WI38 (cell line): ENCODE measurements around the gene ARF1.

Experiments used
- H3K4me3 ChIP-seq: 2 replicates; pipeline ENCODE4 v1.5.1; 2011; ENCODE audit warnings: low read depth, mild to moderate bottlenecking, control low read depth, low read length
- CTCF ChIP-seq: IDR thresholded peaks from 2 replicates; pipeline ENCODE4 v1.5.1; 2012; ENCODE audit warnings: low read depth, mild to moderate bottlenecking, control low read depth, low read length

The ARF1 gene

GRCh38 chr1:228058172-228058948 lies 24.1 kb upstream of the ARF1 start:
- TF ChIP-seq CTCF, result no peak

DNA sequence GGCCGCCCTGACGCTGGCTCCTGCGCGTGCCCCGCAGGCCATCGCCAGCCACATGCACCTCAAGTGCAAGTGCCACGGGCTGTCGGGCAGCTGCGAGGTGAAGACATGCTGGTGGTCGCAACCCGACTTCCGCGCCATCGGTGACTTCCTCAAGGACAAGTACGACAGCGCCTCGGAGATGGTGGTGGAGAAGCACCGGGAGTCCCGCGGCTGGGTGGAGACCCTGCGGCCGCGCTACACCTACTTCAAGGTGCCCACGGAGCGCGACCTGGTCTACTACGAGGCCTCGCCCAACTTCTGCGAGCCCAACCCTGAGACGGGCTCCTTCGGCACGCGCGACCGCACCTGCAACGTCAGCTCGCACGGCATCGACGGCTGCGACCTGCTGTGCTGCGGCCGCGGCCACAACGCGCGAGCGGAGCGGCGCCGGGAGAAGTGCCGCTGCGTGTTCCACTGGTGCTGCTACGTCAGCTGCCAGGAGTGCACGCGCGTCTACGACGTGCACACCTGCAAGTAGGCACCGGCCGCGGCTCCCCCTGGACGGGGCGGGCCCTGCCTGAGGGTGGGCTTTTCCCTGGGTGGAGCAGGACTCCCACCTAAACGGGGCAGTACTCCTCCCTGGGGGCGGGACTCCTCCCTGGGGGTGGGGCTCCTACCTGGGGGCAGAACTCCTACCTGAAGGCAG lies 23.4 kb upstream of the ARF1 start:
- no peak overlapping the region for H3K4me3 ChIP-seq
- no peak for TF ChIP-seq CTCF

More at GRCh38 chr1:228058172-228058948, 24.1 kb upstream of the ARF1 start:
- no peak overlapping the region for H3K4me3 ChIP-seq

- H3K4me3 ChIP-seq, result peak overlapping the region; percentile 9
- no peak for TF ChIP-seq CTCF
Observed at GRCh38 chr1:228059634-228060457, 22.7 kb upstream of the ARF1 start.

DNA sequence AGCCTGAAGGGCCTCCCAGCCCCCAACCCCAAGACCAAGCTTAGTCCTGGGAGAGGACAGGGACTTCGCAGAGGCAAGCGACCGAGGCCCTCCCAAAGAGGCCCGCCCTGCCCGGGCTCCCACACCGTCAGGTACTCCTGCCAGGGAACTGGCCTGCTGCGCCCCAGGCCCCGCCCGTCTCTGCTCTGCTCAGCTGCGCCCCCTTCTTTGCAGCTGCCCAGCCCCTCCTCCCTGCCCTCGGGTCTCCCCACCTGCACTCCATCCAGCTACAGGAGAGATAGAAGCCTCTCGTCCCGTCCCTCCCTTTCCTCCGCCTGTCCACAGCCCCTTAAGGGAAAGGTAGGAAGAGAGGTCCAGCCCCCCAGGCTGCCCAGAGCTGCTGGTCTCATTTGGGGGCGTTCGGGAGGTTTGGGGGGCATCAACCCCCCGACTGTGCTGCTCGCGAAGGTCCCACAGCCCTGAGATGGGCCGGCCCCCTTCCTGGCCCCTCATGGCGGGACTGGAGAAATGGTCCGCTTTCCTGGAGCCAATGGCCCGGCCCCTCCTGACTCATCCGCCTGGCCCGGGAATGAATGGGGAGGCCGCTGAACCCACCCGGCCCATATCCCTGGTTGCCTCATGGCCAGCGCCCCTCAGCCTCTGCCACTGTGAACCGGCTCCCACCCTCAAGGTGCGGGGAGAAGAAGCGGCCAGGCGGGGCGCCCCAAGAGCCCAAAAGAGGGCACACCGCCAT lies 21.9 kb upstream of the ARF1 start:
- TF ChIP-seq CTCF, result no peak

GRCh38 chr1:228061411-228062084 lies 21.0 kb upstream of the ARF1 start:
- H3K4me3 ChIP-seq, result no peak overlapping the region
- no peak for TF ChIP-seq CTCF

More for the DNA sequence above, 21.9 kb upstream of the ARF1 start:
- H3K4me3 ChIP-seq, result peak overlapping the region; percentile 9

GRCh38 chr1:228062085-228062791 lies 20.3 kb upstream of the ARF1 start:
- TF ChIP-seq CTCF, result no peak
- H3K4me3 ChIP-seq, result no peak overlapping the region
